HG02763 (cell line): ENCODE results near the gene ADCY5.

Experiments
- ATAC-seq: cut with Tn5 transposase; IDR thresholded peaks from one replicate; pipeline ENCODE4 v1.9.1; 2021; ENCODE audit warnings: mild to moderate bottlenecking, moderate library complexity; ENCODE audit not compliant: unreplicated experiment

ADCY5 gene

GRCh38 chr3:123411340-123412040, 37.4 kb downstream of the ADCY5 start:
- no peak for ATAC-seq

GRCh38 chr3:123410149-123410515, 38.8 kb downstream of the ADCY5 start:
- ATAC-seq = no peak

- ATAC-seq = no peak
Observed at GRCh38 chr3:123409443-123410148, 39.3 kb downstream of the ADCY5 start.

- ATAC-seq = no peak
Observed at GRCh38 chr3:123406598-123406997, 42.3 kb downstream of the ADCY5 start.

GRCh38 chr3:123405936-123406510, 42.9 kb downstream of the ADCY5 start:
- no peak for ATAC-seq

- no peak for ATAC-seq
Observed at GRCh38 chr3:123405021-123405420, 43.9 kb downstream of the ADCY5 start.

GRCh38 chr3:123404391-123404790, 44.5 kb downstream of the ADCY5 start:
- no peak for ATAC-seq

- no peak for ATAC-seq
Observed at GRCh38 chr3:123401836-123402530, 46.9 kb downstream of the ADCY5 start.

GRCh38 chr3:123400169-123400568, 48.7 kb downstream of the ADCY5 start:
- ATAC-seq = no peak

- ATAC-seq = no peak
Observed at GRCh38 chr3:123399653-123400052, 49.2 kb downstream of the ADCY5 start.

- ATAC-seq = no peak
Observed at GRCh38 chr3:123397921-123398785, 50.7 kb downstream of the ADCY5 start.

GRCh38 chr3:123397050-123397590, 51.8 kb downstream of the ADCY5 start:
- ATAC-seq = no peak

- no peak for ATAC-seq
Observed at GRCh38 chr3:123396171-123397049, 52.5 kb downstream of the ADCY5 start.

GRCh38 chr3:123395235-123395634, 53.7 kb downstream of the ADCY5 start:
- no peak for ATAC-seq

GRCh38 chr3:123394391-123395020, 54.4 kb downstream of the ADCY5 start:
- no peak for ATAC-seq

GRCh38 chr3:123392871-123393620, 55.8 kb downstream of the ADCY5 start:
- ATAC-seq = no peak

- ATAC-seq = no peak
Observed at GRCh38 chr3:123392368-123392767, 56.5 kb downstream of the ADCY5 start.

- ATAC-seq = no peak
Observed at GRCh38 chr3:123390865-123391600, 57.9 kb downstream of the ADCY5 start.
